H1 (cell line): ENCODE measurements around the gene LLGL2.

ENCODE experiments used
- BRCA1 ChIP-seq: IDR thresholded peaks from 2 replicates; pipeline ENCODE4 v1.6.1; 2012; ENCODE audit warnings: low read depth, low read length, improper control_type of control experiment
- CHD2 ChIP-seq: IDR thresholded peaks from 2 replicates; pipeline ENCODE4 v1.6.1; 2012; ENCODE audit warnings: low read length, improper control_type of control experiment
- CTCF ChIP-seq, 3 experiments: IDR thresholded peaks; 1 replicate in 2 of 3; 2 replicates in 1 of 3; pipeline versions ENCODE4 v1.5.1 to v1.6.1; 2011; ENCODE audit warnings: low read length in 3 of 3, mild to moderate bottlenecking in 3 of 3, inconsistent platforms in 2 of 3, low read depth in 1 of 3, moderate library complexity in 1 of 3; ENCODE audit not compliant: insufficient read depth in 1 of 3; ENCODE audit errors: control extremely low read depth in 1 of 3
- EP300 ChIP-seq, 2 experiments: IDR thresholded peaks; 1 replicate in 1 of 2; 2 replicates in 1 of 2; pipeline ENCODE4 v1.6.1; 2011 to 2012; ENCODE audit warnings: low read depth in 2 of 2, low read length in 2 of 2, mild to moderate bottlenecking in 2 of 2, borderline replicate concordance in 1 of 2, inconsistent platforms in 1 of 2, moderate library complexity in 1 of 2
- EZH2 ChIP-seq: fragments of 200-600 bp; sonication (generic); IDR thresholded peaks from 2 replicates; pipeline ENCODE4 v1.7.1; 2012; ENCODE audit warnings: low read depth, mild to moderate bottlenecking, moderate library complexity, low read length, inconsistent platforms; ENCODE audit not compliant: severe bottlenecking
- POLR2A ChIP-seq, 2 experiments: IDR thresholded peaks; 1 replicate in 1 of 2; 2 replicates in 1 of 2; pipeline ENCODE4 v1.6.1; 2011; ENCODE audit warnings: low read depth in 2 of 2, low read length in 2 of 2, mild to moderate bottlenecking in 2 of 2; ENCODE audit errors: control extremely low read depth in 1 of 2
- POLR2AphosphoS5 ChIP-seq: IDR thresholded peaks from 2 replicates; pipeline ENCODE4 v1.6.1; 2011; ENCODE audit warnings: low read depth, low read length
- SUZ12 ChIP-seq: fragments of 200-600 bp; sonication (generic); IDR thresholded peaks from 2 replicates; pipeline ENCODE4 v1.6.1; 2012; ENCODE audit warnings: mild to moderate bottlenecking, inconsistent platforms, low read length, moderate library complexity, mixed read lengths
- TCF12 ChIP-seq: IDR thresholded peaks from 2 replicates; pipeline ENCODE4 v1.6.1; 2011; ENCODE audit warnings: low read depth, mild to moderate bottlenecking, low read length

- TF ChIP-seq EZH2 (no peak), CTCF (IDR thresholded peaks at IDR 0.05; ENCODE audit: control extremely low read depth in 1 of 3, insufficient read depth in 1 of 3, low read depth in 1 of 3, low read length in 3 of 3) (no peak), POLR2A (IDR thresholded peaks at IDR 0.05; ENCODE audit: control extremely low read depth in 1 of 2, low read depth in 2 of 2, low read length in 2 of 2) (no peak), POLR2AphosphoS5 (no peak), BRCA1 (no peak), SUZ12 (no peak), CHD2 (no peak), EP300 (IDR thresholded peaks at IDR 0.05; ENCODE audit: borderline replicate concordance in 1 of 2, low read depth in 2 of 2, low read length in 2 of 2) (no peak), TCF12 (no peak)
These were observed 47.0 kb upstream of the LLGL2 start for GRCh38 chr17:75478508-75478907.
